ENCODE data around the gene CASZ1. TPM values are rescaled to one million over a fixed set of nuclear protein-coding genes. Genes with fewer than 3 reads are reported as not detected.

Gene CASZ1
- total and polyA plus RNA-seq, 2 donors (not counting 3 experiments of a cell fraction or from before 2014, with no cell fraction given): 1.5 to 5.2 TPM

- ChIA-PET CTCF (interaction anchor here (1.2 kb wide), 1 partner anchor 12 kb away, joined by 3 read pairs; no protein-coding TSS in a partner anchor), POLR2A (interaction anchor here (0.5 kb wide), 1 partner anchor 195 kb away, joined by 4 read pairs; no protein-coding TSS in a partner anchor)
- Histone ChIP-seq H3K9me1 (replicated peaks; ENCODE audit: control insufficient read depth, extremely low read depth, insufficient read depth, low read length) (no peaks in the 10 kb centered on the region), H2AFZ (ENCODE audit: low read depth, low read length) (no peak overlapping the region), H3K79me2 (ENCODE audit: control insufficient read depth, insufficient read depth, low read length) (no peaks in the 10 kb centered on the region), H3K36me3 (ENCODE audit: control insufficient read depth in 2 of 2, extremely low read depth in 1 of 2, insufficient read depth in 2 of 2, low read length in 2 of 2) (no peaks in the 10 kb centered on the region), H3K4me2 (ENCODE audit: insufficient read depth, low read length) (no peak overlapping the region), H3K27me3 (ENCODE audit: control insufficient read depth in 2 of 2, insufficient read depth in 2 of 2, low read length in 2 of 2) (peaks cover under 1 to 2% of the 10 kb centered on the region in 2 experiments), H3K4me1 (ENCODE audit: control insufficient read depth, extremely low read depth, insufficient read depth, low read length) (no peaks in the 10 kb centered on the region), H3K9me3 (replicated peaks; ENCODE audit: control insufficient read depth, insufficient read depth, low read length) (no peaks in the 10 kb centered on the region), H4K20me1 (replicated peaks; ENCODE audit: control insufficient read depth, extremely low read depth, insufficient read depth, low read length) (no peaks in the 10 kb centered on the region), H3K9ac (replicated peaks; ENCODE audit: extremely low read depth, insufficient read depth, low read length) (no peak overlapping the region), H3K4me3 (replicated peaks in 1 of 3; ENCODE audit: insufficient read depth in 1 of 3, low read depth in 1 of 3, low read length in 3 of 3) (no peak overlapping the region), H3K27ac (ENCODE audit: insufficient read depth, low read depth, low read length) (no peak overlapping the region)
- no TSS peak for BruUV-seq (replicated peaks)
- TF ChIP-seq FOS (IDR thresholded peaks at IDR 0.05; ENCODE audit: borderline replicate concordance, insufficient read depth, low read length): no peak
- no peak for TF ChIP-seq POLR2AphosphoS5 (IDR thresholded peaks at IDR 0.05; ENCODE audit: insufficient read depth, low read depth, low read length)
- no peak for TF ChIP-seq MYC (IDR thresholded peaks at IDR 0.05; ENCODE audit: low read depth, low read length)
- no peak for TF ChIP-seq MAX (IDR thresholded peaks at IDR 0.05; ENCODE audit: insufficient read depth, insufficient read length)
- TF ChIP-seq GATA2 (IDR thresholded peaks at IDR 0.05; ENCODE audit: insufficient read depth, insufficient read length, low read depth, low read length): no peak
- TF ChIP-seq CTCF (IDR thresholded peaks at IDR 0.05; ENCODE audit: extremely low read depth in 1 of 2, insufficient read depth in 1 of 2, low read depth in 1 of 2, low read length in 2 of 2): no peak
- no peak for TF ChIP-seq POLR2A (IDR thresholded peaks at IDR 0.05; ENCODE audit: low read depth, low read length)
- no peak for TF ChIP-seq EZH2 (IDR thresholded peaks at IDR 0.05; ENCODE audit: borderline replicate concordance, low read depth, low read length, severe bottlenecking)
- no peak for TF ChIP-seq JUN (IDR thresholded peaks at IDR 0.05; ENCODE audit: borderline replicate concordance, insufficient read depth, insufficient read length, low read depth)
- FAIRE-seq: no peak
- dilution Hi-C loops (cut with MboI; ENCODE audit: extremely low pct_ligation_motif_present, low sequenced_read_pairs): no loop called here
- intact Hi-C loops (cut with micrococcal nuclease): loop anchor here (5.0 kb wide), 1 partner anchor 164 kb away; no protein-coding TSS in a partner anchor
- no peak for DNase-seq (ENCODE audit: low read depth, low spot score)
These were observed 105.2 kb downstream of the CASZ1 start for GRCh38 chr1:10691075-10691739.
